Head of caudate nucleus (tissue), 42 donors: ENCODE data around the gene FCRL6.

Experiments used
- DNase-seq, 42 donors: peaks; one replicate each; pipeline versions ENCODE4 v3.0.0 to v3.0.0-alpha.2; 2020 to 2021; ENCODE audit warnings: mixed read lengths in 7 of 42
- intact Hi-C: fragments of 100-400 bp; cut with DNase I; formaldehyde crosslinking; loops from one replicate; pipeline ENCODE4 v1.15.0; 2022

Gene FCRL6

GRCh38 chr1:159854116-159854692, 52.0 kb downstream of the FCRL6 start:
- intact Hi-C loops: no loop called here

GRCh38 chr1:159854693-159855192, 52.6 kb downstream of the FCRL6 start:
- intact Hi-C loops: no loop called here
- peak; percentile 60 to 95 (median 88) for DNase-seq

More at GRCh38 chr1:159854116-159854692, 52.0 kb downstream of the FCRL6 start:
- peak; percentile 58 to 88 (median 78) for DNase-seq

GRCh38 chr1:159855709-159856108, 53.5 kb downstream of the FCRL6 start:
- intact Hi-C loops: no loop called here
- DNase-seq: no peak

GRCh38 chr1:159856576-159856975, 54.4 kb downstream of the FCRL6 start:
- intact Hi-C loops: no loop called here
- DNase-seq: peak in 3 of 42 donors; percentile 4 to 13 (median 10)

GRCh38 chr1:159857889-159858288, 55.7 kb downstream of the FCRL6 start:
- intact Hi-C loops: no loop called here
- DNase-seq: no peak

- DNase-seq: no peak
- intact Hi-C loops: no loop called here
These were observed 57.7 kb downstream of the FCRL6 start for GRCh38 chr1:159859767-159860322.

DNA sequence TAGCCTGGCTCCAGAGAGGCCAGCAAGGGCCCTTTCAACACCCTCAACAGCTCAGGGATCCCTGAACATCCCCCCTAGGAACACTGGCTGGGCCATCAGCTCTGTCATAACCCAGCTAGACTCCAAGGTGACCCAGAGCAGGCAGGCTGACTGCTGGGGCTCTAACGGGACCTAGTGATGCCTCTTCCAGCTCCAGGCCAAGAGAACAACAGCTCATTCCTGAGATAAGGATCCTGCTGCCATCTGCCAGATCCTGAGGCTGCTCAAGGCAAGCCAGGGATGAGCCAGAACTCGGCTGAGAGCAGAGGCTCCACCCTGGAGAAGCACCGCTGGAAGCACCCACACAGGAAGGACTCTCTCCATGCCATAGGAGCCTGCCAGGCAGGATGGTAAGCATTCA, 58.3 kb downstream of the FCRL6 start:
- intact Hi-C loops: no loop called here
- DNase-seq: no peak

GRCh38 chr1:159861218-159861617, 59.1 kb downstream of the FCRL6 start:
- no peak for DNase-seq
- intact Hi-C loops: no loop called here

- DNase-seq: no peak
- intact Hi-C loops: no loop called here
These were observed 59.9 kb downstream of the FCRL6 start for GRCh38 chr1:159862031-159862430.

GRCh38 chr1:159862557-159862956, 60.4 kb downstream of the FCRL6 start, which contains the start of gene VSIG8:
TSS of gene VSIG8 (minus strand) at chr1:159862657. CDS start at chr1:159862521, 136 bp downstream.
- DNase-seq: no peak
- intact Hi-C loops: no loop called here

DNA sequence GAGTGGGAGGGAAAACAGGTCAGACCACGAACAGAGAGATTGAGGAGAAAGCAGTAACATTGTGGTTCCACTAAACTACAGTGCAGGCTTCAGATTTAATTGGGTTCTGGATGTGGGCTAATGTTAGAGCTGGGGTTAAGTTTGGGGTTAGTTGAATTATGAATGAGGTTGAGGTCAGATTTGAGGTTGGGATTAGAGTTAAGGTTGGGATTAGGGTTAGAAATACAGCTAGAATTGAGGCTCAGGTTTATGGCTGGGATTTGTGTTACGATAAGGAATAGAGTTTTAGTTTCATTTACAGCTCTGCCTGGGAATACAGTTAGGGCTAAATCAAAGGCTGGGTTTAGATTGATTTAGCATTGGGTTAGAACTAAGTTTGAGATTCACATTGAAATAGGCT, 62.1 kb downstream of the FCRL6 start:
- intact Hi-C loops: no loop called here
- no peak for DNase-seq
